IPS-15b (cell line): ENCODE measurements around the gene GRM4.

Source experiments
- H3K27me3 ChIP-seq: one replicate; pipeline ENCODE4 v1.6.1; 2013; ENCODE audit warnings: low read length; ENCODE audit not compliant: control insufficient read depth, insufficient read depth
- H3K36me3 ChIP-seq: one replicate; pipeline ENCODE4 v1.6.1; 2013; ENCODE audit warnings: low read length; ENCODE audit not compliant: control insufficient read depth, insufficient read depth
- H3K4me1 ChIP-seq: one replicate; pipeline ENCODE4 v1.6.1; 2013; ENCODE audit warnings: mild to moderate bottlenecking, low read length; ENCODE audit not compliant: control insufficient read depth, insufficient read depth
- H3K4me3 ChIP-seq: one replicate; pipeline ENCODE4 v1.5.1; 2013; ENCODE audit warnings: low read depth, low read length
- H3K9ac ChIP-seq: one replicate; pipeline ENCODE4 v1.6.1; 2013; ENCODE audit warnings: low read depth, mild to moderate bottlenecking, low read length
- H3K9me3 ChIP-seq: one replicate; pipeline ENCODE4 v1.6.1; 2013; ENCODE audit warnings: mild to moderate bottlenecking, low read length; ENCODE audit not compliant: control insufficient read depth, insufficient read depth

GRM4 gene

DNA sequence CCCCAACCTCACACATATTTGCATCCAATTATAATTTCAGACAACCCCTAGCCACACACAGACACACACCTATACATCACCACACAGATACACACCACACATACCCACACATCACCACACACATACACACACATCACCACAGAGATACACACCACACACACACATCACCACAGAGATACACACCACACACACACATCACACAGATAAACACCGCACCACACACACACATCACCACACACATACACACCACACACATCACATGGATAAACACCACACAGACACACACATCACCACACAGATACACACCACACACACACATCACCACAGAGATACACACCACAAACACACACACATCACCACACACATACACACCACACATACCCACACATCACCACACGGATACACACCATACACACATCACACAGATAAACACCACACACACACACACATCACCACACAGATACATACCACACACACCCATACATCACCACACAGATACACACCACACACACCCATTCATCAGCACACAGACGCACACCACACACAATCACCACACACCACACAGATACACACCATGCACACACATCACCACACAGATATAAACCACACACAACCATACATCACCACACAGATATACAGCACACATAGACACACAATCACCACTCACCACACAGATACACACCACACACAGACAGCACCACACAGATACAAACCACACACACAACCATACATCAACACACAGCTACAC lies 74.6 kb downstream of the GRM4 start:
- no peak overlapping the region for H3K4me3 ChIP-seq

GRCh38 chr6:34070315-34071135 lies 75.4 kb downstream of the GRM4 start:
- H3K36me3 ChIP-seq, result no peaks in the 10 kb centered on the region
- H3K27me3 ChIP-seq, result no peaks in the 10 kb centered on the region
- no peaks in the 10 kb centered on the region for H3K9me3 ChIP-seq
- no peak overlapping the region for H3K4me3 ChIP-seq
- H3K9ac ChIP-seq, result no peak overlapping the region
- H3K4me1 ChIP-seq, result no peaks in the 10 kb centered on the region

More for the DNA sequence above, 74.6 kb downstream of the GRM4 start:
- Histone ChIP-seq H3K9me3 (no peaks in the 10 kb centered on the region), H3K4me1 (no peaks in the 10 kb centered on the region), H3K27me3 (no peaks in the 10 kb centered on the region), H3K9ac (no peak overlapping the region), H3K36me3 (no peaks in the 10 kb centered on the region)

DNA sequence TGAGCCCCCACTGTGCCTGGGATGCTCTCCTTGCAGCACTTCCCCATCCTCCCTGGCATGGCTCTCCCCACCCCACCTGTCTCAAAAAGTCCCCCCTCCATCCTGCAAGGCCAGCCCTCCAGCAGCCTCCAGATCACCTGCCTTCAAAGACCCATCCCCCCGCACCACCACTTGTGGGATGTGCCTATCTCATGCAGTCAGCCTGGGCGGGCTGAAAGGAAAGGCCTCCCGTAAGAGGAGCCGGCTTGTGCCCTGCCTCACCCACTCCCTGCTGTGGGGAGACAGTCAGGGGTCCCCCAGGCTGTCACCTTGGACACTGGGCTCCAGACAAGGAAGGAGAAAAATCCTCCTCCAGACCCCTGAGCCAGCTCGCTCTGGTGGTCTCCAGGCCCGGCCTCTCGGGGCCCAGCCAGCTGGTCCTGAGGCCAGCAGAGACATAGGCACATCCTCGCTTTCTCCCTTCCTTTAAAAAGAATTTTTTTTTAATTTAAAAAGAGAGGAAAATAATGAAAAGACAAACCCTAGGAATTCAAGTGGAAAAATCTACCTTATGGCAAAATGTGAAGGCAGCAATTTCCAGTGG lies 77.3 kb downstream of the GRM4 start:
- H3K4me1 ChIP-seq, result no peaks in the 10 kb centered on the region
- no peaks in the 10 kb centered on the region for H3K36me3 ChIP-seq
- H3K9me3 ChIP-seq, result no peaks in the 10 kb centered on the region
- H3K27me3 ChIP-seq, result no peaks in the 10 kb centered on the region
- H3K4me3 ChIP-seq, result no peak overlapping the region
- H3K9ac ChIP-seq, result no peak overlapping the region

DNA sequence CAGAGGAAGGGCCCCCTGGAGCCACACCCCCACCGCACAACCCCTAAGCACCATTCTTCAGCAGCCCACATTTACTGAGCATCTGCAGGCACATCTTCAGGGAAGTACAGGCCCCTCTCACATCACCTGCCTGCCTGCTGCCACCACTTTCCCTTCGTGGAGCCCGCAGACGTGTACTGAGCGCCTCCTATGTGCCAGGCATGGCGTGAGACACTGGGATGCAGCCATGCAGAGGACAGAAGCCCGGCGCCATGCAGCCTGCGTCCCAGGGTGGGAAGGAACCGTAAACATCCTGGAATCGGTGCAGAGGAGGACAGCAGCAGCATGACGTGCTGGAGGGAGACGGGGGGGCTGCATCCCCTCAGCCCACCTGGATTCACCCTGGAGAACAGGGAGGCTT lies 78.1 kb downstream of the GRM4 start:
- Histone ChIP-seq H3K4me1 (no peaks in the 10 kb centered on the region), H3K36me3 (no peaks in the 10 kb centered on the region), H3K27me3 (no peaks in the 10 kb centered on the region), H3K9ac (no peak overlapping the region), H3K9me3 (no peaks in the 10 kb centered on the region), H3K4me3 (no peak overlapping the region)

GRCh38 chr6:34066772-34067770 lies 78.8 kb downstream of the GRM4 start:
- H3K4me1 ChIP-seq, result no peaks in the 10 kb centered on the region
- H3K9me3 ChIP-seq, result no peaks in the 10 kb centered on the region
- H3K4me3 ChIP-seq, result no peak overlapping the region
- peaks cover 4% of the 10 kb centered on the region for H3K36me3 ChIP-seq
- no peaks in the 10 kb centered on the region for H3K27me3 ChIP-seq
- no peak overlapping the region for H3K9ac ChIP-seq

- no peak overlapping the region for H3K9ac ChIP-seq
- no peaks in the 10 kb centered on the region for H3K27me3 ChIP-seq
- peaks cover 9% of the 10 kb centered on the region for H3K36me3 ChIP-seq
- H3K4me3 ChIP-seq, result no peak overlapping the region
- H3K4me1 ChIP-seq, result no peaks in the 10 kb centered on the region
- no peaks in the 10 kb centered on the region for H3K9me3 ChIP-seq
Observed at GRCh38 chr6:34066218-34066571, 79.7 kb downstream of the GRM4 start.

GRCh38 chr6:34065466-34066217 lies 80.2 kb downstream of the GRM4 start:
- peaks cover 9% of the 10 kb centered on the region for H3K36me3 ChIP-seq
- no peak overlapping the region for H3K4me3 ChIP-seq
- no peak overlapping the region for H3K9ac ChIP-seq
- no peaks in the 10 kb centered on the region for H3K27me3 ChIP-seq
- H3K4me1 ChIP-seq, result no peaks in the 10 kb centered on the region
- H3K9me3 ChIP-seq, result no peaks in the 10 kb centered on the region

- Histone ChIP-seq H3K9ac (no peak overlapping the region), H3K4me3 (no peak overlapping the region), H3K27me3 (no peaks in the 10 kb centered on the region), H3K9me3 (no peaks in the 10 kb centered on the region), H3K36me3 (peaks cover 9% of the 10 kb centered on the region), H3K4me1 (no peaks in the 10 kb centered on the region)
Observed at GRCh38 chr6:34064675-34065074, 81.2 kb downstream of the GRM4 start.

DNA sequence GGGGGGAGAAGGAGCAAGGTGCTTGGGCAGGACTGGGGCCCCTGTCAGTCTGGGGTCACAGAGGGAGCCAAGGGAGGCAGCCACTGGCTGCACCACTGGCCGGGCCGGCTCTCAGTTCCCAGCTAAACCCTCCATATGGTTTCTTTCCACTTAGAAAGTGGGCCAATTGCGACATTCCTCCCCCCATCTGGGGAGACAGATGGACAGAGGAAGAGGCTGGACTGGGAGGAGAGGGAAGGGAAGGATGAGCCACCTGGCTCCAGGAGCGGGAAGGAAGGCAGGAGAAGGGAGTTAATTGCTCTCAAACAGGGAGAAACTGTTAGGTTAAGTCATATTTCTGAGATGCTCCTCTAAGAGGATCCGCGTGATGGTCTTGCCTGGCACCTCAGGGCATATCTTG lies 82.2 kb downstream of the GRM4 start:
- Histone ChIP-seq H3K9ac (no peak overlapping the region), H3K4me1 (no peaks in the 10 kb centered on the region), H3K4me3 (no peak overlapping the region), H3K9me3 (no peaks in the 10 kb centered on the region), H3K27me3 (no peaks in the 10 kb centered on the region), H3K36me3 (peaks cover 19% of the 10 kb centered on the region)

DNA sequence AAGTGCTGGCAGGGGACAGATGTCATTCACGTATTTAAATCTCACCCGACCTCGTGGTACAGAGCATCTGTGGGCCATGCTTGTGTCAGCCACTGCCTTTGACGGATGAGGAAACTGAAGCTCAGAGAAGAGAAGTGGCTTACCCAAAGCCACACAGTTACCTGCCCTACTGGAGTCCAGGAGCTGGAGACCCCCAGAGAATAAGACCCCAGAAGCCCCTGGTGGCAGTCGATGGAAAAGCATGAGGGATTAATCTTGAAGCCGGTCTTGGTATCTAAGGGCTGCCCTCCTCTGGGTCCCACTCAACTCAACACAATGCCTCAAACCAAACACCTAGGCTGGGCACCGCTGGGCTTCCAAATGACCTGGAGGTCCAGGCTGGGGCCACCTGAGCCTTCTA lies 83.1 kb downstream of the GRM4 start:
- H3K27me3 ChIP-seq, result no peaks in the 10 kb centered on the region
- no peaks in the 10 kb centered on the region for H3K9me3 ChIP-seq
- H3K4me1 ChIP-seq, result no peaks in the 10 kb centered on the region
- peaks cover 23% of the 10 kb centered on the region for H3K36me3 ChIP-seq
- H3K4me3 ChIP-seq, result no peak overlapping the region
- no peak overlapping the region for H3K9ac ChIP-seq

- no peak overlapping the region for H3K4me3 ChIP-seq
- H3K36me3 ChIP-seq, result peaks cover 23% of the 10 kb centered on the region
- H3K9me3 ChIP-seq, result no peaks in the 10 kb centered on the region
- H3K4me1 ChIP-seq, result no peaks in the 10 kb centered on the region
- no peak overlapping the region for H3K9ac ChIP-seq
- no peaks in the 10 kb centered on the region for H3K27me3 ChIP-seq
Observed at GRCh38 chr6:34062156-34062555, 83.7 kb downstream of the GRM4 start.
